ENCODE measurements around the gene RCSD1.
A peak's percentile ranks its signal among the peaks of the same experiment; 100 is the strongest.
"Not testable (repeated sequence)": the region's sequence is repeated elsewhere in the genome, so short reads cannot be mapped to it uniquely, and the experiment has no call there.

RCSD1 gene

GRCh38 chr1:167710836-167711235 is 80.8 kb downstream of the RCSD1 start:
- no peak for DNase-seq (ENCODE audit: insufficient read length, low spot score)
- FAIRE-seq = no peak

GRCh38 chr1:167711797-167712196 is 81.8 kb downstream of the RCSD1 start:
- DNase-seq (ENCODE audit: insufficient read length, low spot score) (no peak), FAIRE-seq (no peak)

- no peak for FAIRE-seq
- no peak for DNase-seq (ENCODE audit: insufficient read length, low spot score)
Measured at GRCh38 chr1:167713330-167714081, 83.5 kb downstream of the RCSD1 start.

GRCh38 chr1:167714098-167714438 is 84.0 kb downstream of the RCSD1 start:
- DNase-seq (ENCODE audit: insufficient read length, low spot score) = no peak

GRCh38 chr1:167714439-167715156 is 84.6 kb downstream of the RCSD1 start:
- no peak for DNase-seq (ENCODE audit: insufficient read length, low spot score)
- peak; percentile 42 for FAIRE-seq

More at GRCh38 chr1:167714098-167714438, 84.0 kb downstream of the RCSD1 start:
- peak; percentile 55 for FAIRE-seq

GRCh38 chr1:167715157-167715999 is 85.3 kb downstream of the RCSD1 start:
- peak; percentile 42 for DNase-seq (ENCODE audit: insufficient read length, low spot score)
- FAIRE-seq = peak; percentile 89

GRCh38 chr1:167716000-167716271 is 85.9 kb downstream of the RCSD1 start:
- DNase-seq (ENCODE audit: insufficient read length, low spot score) (no peak), FAIRE-seq (no peak)

GRCh38 chr1:167717351-167717750 is 87.3 kb downstream of the RCSD1 start:
- DNase-seq (ENCODE audit: insufficient read length, low spot score) (no peak), FAIRE-seq (no peak)

GRCh38 chr1:167718914-167719691 is 89.1 kb downstream of the RCSD1 start:
- FAIRE-seq = no peak
- no peak for DNase-seq (ENCODE audit: insufficient read length, low spot score)

- DNase-seq (ENCODE audit: insufficient read length, low spot score) = not testable (repeated sequence)
- peak; percentile 66 for FAIRE-seq
Measured at GRCh38 chr1:167719715-167720421, 89.8 kb downstream of the RCSD1 start.

- no peak for DNase-seq (ENCODE audit: insufficient read length, low spot score)
- FAIRE-seq = peak; percentile 91
Measured at GRCh38 chr1:167720965-167721616, 91.1 kb downstream of the RCSD1 start.

- peak; percentile 85 for FAIRE-seq
Measured at GRCh38 chr1:167721617-167722151, 91.7 kb downstream of the RCSD1 start, which contains the start of gene MPZL1. Gene MPZL1 (plus strand): TSS chr1:167721982. CDS start chr1:167722152, 170 bp downstream.

GRCh38 chr1:167722152-167722869 is 92.3 kb downstream of the RCSD1 start:
- no peak for FAIRE-seq
- DNase-seq (ENCODE audit: insufficient read length, low spot score) = no peak

More at GRCh38 chr1:167721617-167722151, 91.7 kb downstream of the RCSD1 start, which contains the start of gene MPZL1:
- DNase-seq (ENCODE audit: insufficient read length, low spot score) = peak; percentile 77

- DNase-seq (ENCODE audit: insufficient read length, low spot score) (no peak), FAIRE-seq (peak; percentile 33)
Measured at GRCh38 chr1:167722870-167723251, 92.8 kb downstream of the RCSD1 start.

- peak; percentile 40 for FAIRE-seq
- DNase-seq (ENCODE audit: insufficient read length, low spot score) = no peak
Measured at GRCh38 chr1:167723707-167724323, 93.8 kb downstream of the RCSD1 start.

GRCh38 chr1:167726008-167726407 is 96.0 kb downstream of the RCSD1 start:
- FAIRE-seq = peak; percentile 65
- no peak for DNase-seq (ENCODE audit: insufficient read length, low spot score)

GRCh38 chr1:167728818-167729410 is 98.9 kb downstream of the RCSD1 start:
- no peak for FAIRE-seq
- no peak for DNase-seq (ENCODE audit: insufficient read length, low spot score)

- DNase-seq (ENCODE audit: insufficient read length, low spot score) (no peak), FAIRE-seq (no peak)
Measured at GRCh38 chr1:167734227-167734626, 104.2 kb downstream of the RCSD1 start.

All from GM19239 (cell line).